SU-DHL-6 (cell line): Measurements from ENCODE around the gene NR2F1-AS1.

Experiments used
- H2AFZ ChIP-seq: fragments of 200-600 bp; sonication (generic); 2 replicates; pipeline ENCODE4 v1.6.1; 2014; ENCODE audit warnings: low read depth, mild to moderate bottlenecking, moderate library complexity, mixed read lengths, antibody characterized with exemption, low read length; ENCODE audit not compliant: severe bottlenecking
- H3F3A ChIP-seq: fragments of 200-600 bp; shearing (Covaris generic); 2 replicates; pipeline ENCODE4 v1.6.0; 2016; ENCODE audit warnings: antibody characterized with exemption, mild to moderate bottlenecking; ENCODE audit not compliant: insufficient read depth
- H3K27ac ChIP-seq: fragments of 200-600 bp; sonication (generic); 2 replicates; pipeline ENCODE4 v1.5.1; 2016; ENCODE audit warnings: low read depth, mild to moderate bottlenecking, low read length, moderate library complexity, mixed read lengths
- H3K27me3 ChIP-seq: fragments of 200-600 bp; sonication (generic), shearing (Covaris generic); 2 replicates; pipeline ENCODE4 v1.6.0; 2014; ENCODE audit warnings: mild to moderate bottlenecking, low read length
- H3K36me3 ChIP-seq: fragments of 200-600 bp; sonication (generic); 2 replicates; pipeline ENCODE4 v1.6.1; 2014; ENCODE audit warnings: mild to moderate bottlenecking, low read length, mixed read lengths
- H3K4me2 ChIP-seq: fragments of 300-600, 200-600 bp; shearing (Covaris generic), sonication (generic); 2 replicates; pipeline ENCODE4 v1.6.0; 2014; ENCODE audit warnings: low read length, low read depth, mild to moderate bottlenecking; ENCODE audit not compliant: poor library complexity, severe bottlenecking
- H3K4me3 ChIP-seq: fragments of 200-600 bp; sonication (generic); 2 replicates; pipeline ENCODE4 v1.5.1; 2014; ENCODE audit warnings: antibody characterized with exemption, low read length, mild to moderate bottlenecking, mixed read lengths; ENCODE audit not compliant: insufficient read depth, poor library complexity, severe bottlenecking
- H3K79me2 ChIP-seq: fragments of 200-600 bp; sonication (generic); 2 replicates; pipeline ENCODE4 v1.6.1; 2014; ENCODE audit warnings: mild to moderate bottlenecking, low read length, moderate library complexity; ENCODE audit not compliant: insufficient read depth
- H3K9ac ChIP-seq: fragments of 200-600 bp; sonication (generic); 2 replicates; pipeline ENCODE4 v1.7.0; 2014; ENCODE audit warnings: mild to moderate bottlenecking, low read length
- H3K9me2 ChIP-seq: fragments of 200-600 bp; sonication (generic); replicated peaks from 2 replicates; pipeline ENCODE4 v1.6.1; 2014; ENCODE audit warnings: low read length; ENCODE audit not compliant: insufficient read depth
- H3K9me3 ChIP-seq: fragments of 200-600 bp; sonication (generic); 2 replicates; pipeline ENCODE4 v1.6.1; 2014; ENCODE audit warnings: low read length, mixed read lengths; ENCODE audit not compliant: insufficient read depth
- H4K20me1 ChIP-seq: fragments of 200-600 bp; sonication (generic); 2 replicates; pipeline ENCODE4 v1.6.1; 2014; ENCODE audit warnings: low read depth, mild to moderate bottlenecking, antibody characterized with exemption, low read length, moderate library complexity, mixed read lengths
- EZH2phosphoT487 ChIP-seq: fragments of 200-600 bp; sonication (generic), shearing (Covaris generic); conservative IDR thresholded peaks from 2 replicates; pipeline ENCODE4 v1.6.1; 2018; ENCODE audit warnings: mild to moderate bottlenecking, antibody characterized with exemption, low read length, moderate library complexity, mixed read lengths
- TF ChIP-seq, protein P1 (sequence below): fragments of 200-600 bp; sonication (generic); IDR thresholded peaks from one replicate; pipeline ENCODE4 v1.5.1; 2017; ENCODE audit warnings: antibody characterized with exemption, mild to moderate bottlenecking, low read length, moderate library complexity; ENCODE audit not compliant: insufficient read depth, poor library complexity, severe bottlenecking

The NR2F1-AS1 gene

GRCh38 chr5:93592883-93593282, 11.9 kb upstream of the NR2F1-AS1 start:
- no peaks in the 10 kb centered on the region for H3K27me3 ChIP-seq
- no peaks in the 10 kb centered on the region for H3K9me2 ChIP-seq
- H3K9me3 ChIP-seq = no peaks in the 10 kb centered on the region
- H3K36me3 ChIP-seq = no peaks in the 10 kb centered on the region
- no peaks in the 10 kb centered on the region for H4K20me1 ChIP-seq
- H3K4me3 ChIP-seq = no peak overlapping the region
- H2AFZ ChIP-seq = no peak overlapping the region
- no peaks in the 10 kb centered on the region for H3K79me2 ChIP-seq
- H3K9ac ChIP-seq = no peak overlapping the region
- H3K27ac ChIP-seq = no peak overlapping the region
- H3K4me2 ChIP-seq = no peak overlapping the region
- H3F3A ChIP-seq = no peaks in the 10 kb centered on the region
- no peak for TF ChIP-seq EZH2phosphoT487
- TF ChIP-seq, protein P1, sequence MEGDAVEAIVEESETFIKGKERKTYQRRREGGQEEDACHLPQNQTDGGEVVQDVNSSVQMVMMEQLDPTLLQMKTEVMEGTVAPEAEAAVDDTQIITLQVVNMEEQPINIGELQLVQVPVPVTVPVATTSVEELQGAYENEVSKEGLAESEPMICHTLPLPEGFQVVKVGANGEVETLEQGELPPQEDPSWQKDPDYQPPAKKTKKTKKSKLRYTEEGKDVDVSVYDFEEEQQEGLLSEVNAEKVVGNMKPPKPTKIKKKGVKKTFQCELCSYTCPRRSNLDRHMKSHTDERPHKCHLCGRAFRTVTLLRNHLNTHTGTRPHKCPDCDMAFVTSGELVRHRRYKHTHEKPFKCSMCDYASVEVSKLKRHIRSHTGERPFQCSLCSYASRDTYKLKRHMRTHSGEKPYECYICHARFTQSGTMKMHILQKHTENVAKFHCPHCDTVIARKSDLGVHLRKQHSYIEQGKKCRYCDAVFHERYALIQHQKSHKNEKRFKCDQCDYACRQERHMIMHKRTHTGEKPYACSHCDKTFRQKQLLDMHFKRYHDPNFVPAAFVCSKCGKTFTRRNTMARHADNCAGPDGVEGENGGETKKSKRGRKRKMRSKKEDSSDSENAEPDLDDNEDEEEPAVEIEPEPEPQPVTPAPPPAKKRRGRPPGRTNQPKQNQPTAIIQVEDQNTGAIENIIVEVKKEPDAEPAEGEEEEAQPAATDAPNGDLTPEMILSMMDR = no peak

GRCh38 chr5:93591323-93591945, 10.4 kb upstream of the NR2F1-AS1 start:
- H3K9me3 ChIP-seq = no peaks in the 10 kb centered on the region
- no peak overlapping the region for H3K4me2 ChIP-seq
- no peak overlapping the region for H3K9ac ChIP-seq
- no peak for TF ChIP-seq EZH2phosphoT487
- TF ChIP-seq, protein P1 = no peak
- no peaks in the 10 kb centered on the region for H3K36me3 ChIP-seq
- no peaks in the 10 kb centered on the region for H3K79me2 ChIP-seq
- no peaks in the 10 kb centered on the region for H3F3A ChIP-seq
- no peaks in the 10 kb centered on the region for H4K20me1 ChIP-seq
- no peak overlapping the region for H3K27ac ChIP-seq
- no peaks in the 10 kb centered on the region for H3K27me3 ChIP-seq
- H3K4me3 ChIP-seq = no peak overlapping the region
- no peaks in the 10 kb centered on the region for H3K9me2 ChIP-seq
- no peak overlapping the region for H2AFZ ChIP-seq

GRCh38 chr5:93590493-93590892, 9.5 kb upstream of the NR2F1-AS1 start:
- Histone ChIP-seq H3K4me2 (no peak overlapping the region), H3K9ac (no peak overlapping the region), H3K9me2 (no peaks in the 10 kb centered on the region), H3K9me3 (no peaks in the 10 kb centered on the region), H3K36me3 (no peaks in the 10 kb centered on the region), H3K27ac (no peak overlapping the region), H3K4me3 (no peak overlapping the region), H3K79me2 (no peaks in the 10 kb centered on the region), H3F3A (no peaks in the 10 kb centered on the region), H4K20me1 (no peaks in the 10 kb centered on the region), H3K27me3 (no peaks in the 10 kb centered on the region), H2AFZ (no peak overlapping the region)
- TF ChIP-seq, protein P1 = no peak
- no peak for TF ChIP-seq EZH2phosphoT487
